ENCODE results near the gene PHIP.
"Not testable (repeated sequence)": the region's sequence is repeated elsewhere in the genome, so short reads cannot be mapped to it uniquely, and the experiment has no call there.

PHIP gene

DNA sequence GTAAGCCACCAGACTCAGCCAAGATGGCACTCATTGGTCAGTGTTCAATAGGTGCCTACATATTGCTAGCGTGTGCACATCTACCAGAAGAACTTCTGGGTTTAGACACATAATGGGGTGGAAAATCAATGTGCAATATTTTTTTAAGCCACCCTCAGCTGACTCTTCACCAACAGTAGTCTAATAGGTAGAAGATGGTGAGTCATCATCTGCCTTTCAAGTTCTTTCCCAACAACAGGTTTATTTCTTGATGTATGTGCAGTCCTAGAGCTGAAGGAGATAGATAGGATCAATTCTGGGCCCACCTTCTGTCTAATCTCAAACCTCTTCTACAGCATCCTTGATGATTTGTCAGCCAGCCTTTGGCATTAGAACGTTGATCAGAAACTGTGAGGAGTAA, 169.4 kb downstream of the PHIP start:
- Histone ChIP-seq H3K27me3 (ENCODE audit: control insufficient read depth, insufficient read depth, low read length) (no peaks in the 10 kb centered on the region), H3K36me3 (ENCODE audit: control insufficient read depth, insufficient read depth, low read length) (no peaks in the 10 kb centered on the region), H3K4me1 (ENCODE audit: control insufficient read depth, insufficient read depth, low read length) (no peaks in the 10 kb centered on the region), H3K9ac (ENCODE audit: low read length) (no peak overlapping the region), H3K27ac (ENCODE audit: low read depth, low read length) (no peak overlapping the region), H3K4me3 (ENCODE audit: low read length) (no peak overlapping the region)

DNA sequence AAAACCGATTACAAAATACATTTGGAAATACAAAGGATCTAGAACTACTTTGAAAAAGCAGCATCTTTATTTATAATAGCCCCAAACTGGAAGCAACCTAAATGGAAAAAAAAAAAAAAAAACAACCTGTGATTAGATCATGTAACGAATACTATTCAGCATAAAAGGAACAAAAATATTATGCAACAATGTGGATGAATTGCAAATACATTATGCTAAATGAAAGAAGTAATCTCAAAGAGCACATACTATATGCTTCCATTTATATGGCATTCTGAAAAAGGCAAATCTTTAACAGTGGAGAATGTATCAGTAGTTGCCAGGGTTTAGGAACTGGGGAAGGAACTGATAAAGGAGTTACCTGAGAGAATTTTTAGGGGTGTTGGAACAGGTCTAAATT, 181.8 kb downstream of the PHIP start:
- H3K4me3 ChIP-seq (ENCODE audit: low read length), result no peak overlapping the region
- no peaks in the 10 kb centered on the region for H3K36me3 ChIP-seq (ENCODE audit: control insufficient read depth, insufficient read depth, low read length)
- H3K9ac ChIP-seq (ENCODE audit: low read length), result no peak overlapping the region
- H3K27ac ChIP-seq (ENCODE audit: low read depth, low read length), result no peak overlapping the region
- H3K4me1 ChIP-seq (ENCODE audit: control insufficient read depth, insufficient read depth, low read length), result no peaks in the 10 kb centered on the region
- H3K27me3 ChIP-seq (ENCODE audit: control insufficient read depth, insufficient read depth, low read length), result no peaks in the 10 kb centered on the region

DNA sequence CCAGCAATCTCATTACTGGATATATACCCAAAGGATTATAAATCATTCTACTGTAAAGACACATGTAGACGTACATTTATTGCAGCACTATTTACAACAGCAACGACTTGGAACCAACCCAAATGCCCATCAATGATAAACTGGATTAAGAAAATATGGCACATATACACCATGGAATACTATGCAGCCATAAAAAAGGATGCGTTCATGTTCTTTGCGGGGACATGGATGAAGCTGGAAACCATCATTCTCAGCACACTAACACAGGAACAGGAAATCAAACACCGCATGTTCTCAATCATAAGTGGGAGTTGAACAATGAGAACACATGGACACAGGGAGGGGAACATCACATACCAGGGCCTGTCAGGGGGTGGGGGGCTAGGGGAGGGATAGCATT, 188.2 kb downstream of the PHIP start:
- not testable (repeated sequence) for H3K27me3 ChIP-seq (ENCODE audit: control insufficient read depth, insufficient read depth, low read length); H3K9ac ChIP-seq (ENCODE audit: low read length); H3K4me1 ChIP-seq (ENCODE audit: control insufficient read depth, insufficient read depth, low read length); H3K27ac ChIP-seq (ENCODE audit: low read depth, low read length); H3K36me3 ChIP-seq (ENCODE audit: control insufficient read depth, insufficient read depth, low read length); H3K4me3 ChIP-seq (ENCODE audit: low read length)
